HG02852 (cell line): Measurements from ENCODE around the gene TMEM50A.
"Not testable (repeated sequence)": the region's sequence is repeated elsewhere in the genome, so short reads cannot be mapped to it uniquely, and the experiment has no call there.

Source experiments
- ATAC-seq: cut with Tn5 transposase; IDR thresholded peaks from one replicate; pipeline ENCODE4 v1.9.1; 2021; ENCODE audit warnings: mild to moderate bottlenecking, moderate library complexity; ENCODE audit not compliant: unreplicated experiment

Gene TMEM50A

GRCh38 chr1:25383090-25383489 lies 45.0 kb downstream of the TMEM50A start:
- ATAC-seq: not testable (repeated sequence)

DNA sequence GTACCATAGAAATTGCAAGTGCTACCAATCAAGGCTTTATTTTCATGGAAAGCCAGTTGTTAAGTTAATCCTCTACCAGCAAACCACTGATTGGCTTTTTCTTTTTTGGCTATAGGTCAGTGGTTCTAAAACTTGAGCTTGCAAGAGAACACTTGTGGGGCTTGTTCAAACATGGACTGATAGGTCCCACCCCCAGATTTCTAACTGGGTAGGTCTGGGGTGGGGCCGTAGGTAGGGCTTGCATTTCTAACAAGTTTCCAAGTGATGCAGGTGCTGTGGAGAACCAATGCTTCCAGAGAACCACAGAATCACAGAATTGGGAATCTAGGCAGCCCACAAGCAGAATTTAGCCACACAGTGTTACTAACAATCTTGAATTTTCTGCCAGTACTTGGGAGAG lies 45.7 kb downstream of the TMEM50A start:
- ATAC-seq: not testable (repeated sequence)

DNA sequence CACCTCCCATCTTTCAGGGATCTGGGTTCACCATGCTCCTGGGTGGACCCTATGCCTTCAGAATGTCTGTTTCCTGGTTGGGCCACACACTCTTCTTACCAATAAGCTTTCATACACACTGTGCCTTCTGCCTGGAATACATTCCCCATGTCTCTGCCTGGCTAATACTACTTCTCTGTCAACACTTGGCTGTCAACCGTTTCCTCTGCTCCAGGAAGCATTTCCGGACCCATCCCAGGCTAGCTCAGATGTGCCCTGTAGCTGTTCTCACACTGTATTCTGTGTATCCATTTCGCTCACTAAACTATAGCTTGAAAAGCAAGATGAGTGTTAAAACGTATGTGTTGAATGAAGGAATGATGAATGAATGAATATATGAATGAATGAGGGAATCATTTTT lies 49.0 kb downstream of the TMEM50A start:
- not testable (repeated sequence) for ATAC-seq

GRCh38 chr1:25388691-25389090 lies 50.6 kb downstream of the TMEM50A start:
- ATAC-seq: not testable (repeated sequence)

DNA sequence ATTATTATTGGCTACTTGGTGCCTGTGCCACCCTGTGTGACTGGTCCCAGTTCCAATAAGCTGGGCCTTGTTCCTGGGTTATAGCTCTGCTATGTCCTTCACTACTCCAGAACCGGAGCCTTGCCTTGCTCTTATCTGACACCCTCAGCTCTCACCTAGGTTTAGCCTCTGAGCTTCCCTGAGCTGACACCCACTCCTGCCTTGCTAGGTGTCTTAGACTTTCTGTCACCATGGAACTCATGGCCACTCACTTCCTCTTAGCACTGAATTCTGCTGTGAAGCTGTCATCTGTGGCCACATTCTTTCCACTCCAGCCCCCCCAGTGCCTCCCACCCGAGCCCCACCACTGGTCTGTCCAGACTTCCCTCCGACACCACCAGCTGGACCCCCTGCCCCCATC lies 51.6 kb downstream of the TMEM50A start:
- ATAC-seq: not testable (repeated sequence)

DNA sequence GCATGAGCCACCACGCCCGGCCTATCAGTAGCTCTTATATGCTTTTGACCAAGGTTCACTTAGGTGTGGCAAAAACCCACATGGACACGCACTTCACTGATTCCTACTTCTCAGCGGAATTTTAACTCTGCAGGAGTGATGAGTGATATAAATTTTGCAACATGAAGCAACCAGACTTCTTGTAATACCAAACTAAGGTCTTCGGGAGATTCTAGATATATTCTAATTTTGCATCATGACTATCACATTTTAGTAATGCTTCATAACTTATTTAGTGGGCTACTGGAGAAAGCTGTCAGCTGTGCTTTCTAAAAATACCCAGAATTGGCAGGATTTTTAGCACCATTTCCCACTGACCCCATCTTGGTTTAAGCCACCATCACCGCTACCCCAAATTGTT lies 54.7 kb downstream of the TMEM50A start:
- no peak for ATAC-seq

DNA sequence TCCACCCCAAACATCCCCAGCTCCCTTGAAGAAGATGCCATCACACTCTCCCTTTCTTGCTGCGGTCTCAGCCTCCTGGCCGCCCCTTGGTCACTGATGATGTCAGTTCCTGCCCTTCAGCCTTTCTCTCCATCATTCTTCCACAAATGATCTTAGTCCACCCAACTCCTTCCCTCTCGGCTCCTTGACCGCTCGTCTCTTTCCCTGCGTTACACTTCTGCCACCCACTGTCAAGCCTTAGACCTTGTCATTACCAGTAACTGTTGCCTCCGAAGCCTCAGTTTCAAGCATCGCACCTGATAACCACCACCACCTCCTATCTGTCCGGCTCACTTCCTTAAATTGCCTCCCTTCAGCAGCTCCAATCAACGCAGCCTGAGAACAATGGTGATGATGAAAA lies 59.4 kb downstream of the TMEM50A start:
- ATAC-seq: not testable (repeated sequence)

GRCh38 chr1:25398079-25398478 lies 59.9 kb downstream of the TMEM50A start:
- ATAC-seq: not testable (repeated sequence)

GRCh38 chr1:25402947-25403803 lies 65.0 kb downstream of the TMEM50A start:
- not testable (repeated sequence) for ATAC-seq

DNA sequence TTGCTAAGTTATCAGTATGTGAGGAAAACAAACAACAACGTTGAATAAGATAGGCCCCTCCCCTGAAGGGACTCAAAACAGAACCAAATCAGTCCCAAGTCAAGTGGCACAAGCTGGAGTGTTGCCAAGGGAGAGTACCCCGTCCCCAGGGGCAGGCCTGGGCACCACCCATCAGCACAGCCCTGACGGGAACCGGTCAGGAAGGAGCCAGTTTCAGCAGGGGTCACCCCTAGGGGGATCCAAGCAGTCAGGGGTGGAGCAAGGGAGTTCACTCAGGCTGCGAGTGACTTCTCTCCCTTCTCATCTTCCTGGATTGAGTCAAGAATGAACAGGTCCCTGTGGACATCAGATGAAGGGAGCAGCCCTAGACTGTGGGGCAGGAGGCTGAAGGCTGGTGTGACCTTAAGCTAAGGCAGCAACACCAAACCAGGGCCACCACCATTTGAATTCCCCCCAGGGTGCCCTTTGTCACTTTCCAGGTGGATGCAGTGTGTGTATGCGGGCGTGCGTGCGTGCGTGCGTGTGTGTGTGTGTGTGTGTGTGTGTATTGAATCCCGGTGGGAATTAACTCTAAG lies 67.7 kb downstream of the TMEM50A start:
- ATAC-seq: not testable (repeated sequence)

- ATAC-seq: not testable (repeated sequence)
These were observed 71.7 kb downstream of the TMEM50A start for GRCh38 chr1:25409641-25410427.
